Endothelial cell of umbilical vein (primary cell): Measurements from ENCODE around the gene COBLL1.

ENCODE experiments used
- GATA2 ChIP-seq: IDR thresholded peaks from 2 replicates; pipeline ENCODE4 v1.7.0; 2011; ENCODE audit warnings: low read depth, mild to moderate bottlenecking, moderate library complexity, mixed read lengths, low read length; ENCODE audit not compliant: insufficient read length, insufficient read depth
- POLR2A ChIP-seq: IDR thresholded peaks from 2 replicates; pipeline ENCODE4 v1.6.1; 2012; ENCODE audit warnings: low read depth, mild to moderate bottlenecking, control low read depth, low read length
- TF ChIP-seq, protein P1 (sequence below), 2 donors: IDR thresholded peaks; 1 replicate in 1 of 2; 2 replicates in 1 of 2; pipeline ENCODE4 v1.5.1; 2011; ENCODE audit warnings: low read length in 2 of 2, mild to moderate bottlenecking in 2 of 2, moderate library complexity in 2 of 2, control low read depth in 1 of 2, inconsistent platforms in 1 of 2, low read depth in 1 of 2; ENCODE audit not compliant: insufficient read depth in 1 of 2; ENCODE audit errors: extremely low read depth in 1 of 2

DNA sequence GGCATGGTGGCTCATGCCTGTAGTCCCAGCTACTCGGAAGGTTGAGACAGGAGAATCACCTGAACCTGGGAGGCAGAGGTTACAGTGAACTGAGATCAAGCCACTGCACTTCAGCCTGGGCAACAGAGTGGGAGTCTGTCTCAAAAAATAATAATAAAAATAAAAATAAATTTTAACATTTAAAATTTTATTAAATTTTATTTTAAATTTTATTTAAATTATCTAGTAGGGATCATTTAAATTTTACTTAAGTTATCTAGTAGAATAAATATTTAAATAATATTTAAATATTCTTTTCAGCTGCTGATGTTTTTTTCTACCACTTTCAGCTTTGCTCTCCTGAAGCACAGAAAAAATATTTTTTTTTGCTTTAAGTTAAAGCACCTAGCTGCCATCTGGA, 10.4 kb downstream of the COBLL1 start:
- TF ChIP-seq GATA2: no peak
- TF ChIP-seq POLR2A: no peak
- TF ChIP-seq, protein P1, sequence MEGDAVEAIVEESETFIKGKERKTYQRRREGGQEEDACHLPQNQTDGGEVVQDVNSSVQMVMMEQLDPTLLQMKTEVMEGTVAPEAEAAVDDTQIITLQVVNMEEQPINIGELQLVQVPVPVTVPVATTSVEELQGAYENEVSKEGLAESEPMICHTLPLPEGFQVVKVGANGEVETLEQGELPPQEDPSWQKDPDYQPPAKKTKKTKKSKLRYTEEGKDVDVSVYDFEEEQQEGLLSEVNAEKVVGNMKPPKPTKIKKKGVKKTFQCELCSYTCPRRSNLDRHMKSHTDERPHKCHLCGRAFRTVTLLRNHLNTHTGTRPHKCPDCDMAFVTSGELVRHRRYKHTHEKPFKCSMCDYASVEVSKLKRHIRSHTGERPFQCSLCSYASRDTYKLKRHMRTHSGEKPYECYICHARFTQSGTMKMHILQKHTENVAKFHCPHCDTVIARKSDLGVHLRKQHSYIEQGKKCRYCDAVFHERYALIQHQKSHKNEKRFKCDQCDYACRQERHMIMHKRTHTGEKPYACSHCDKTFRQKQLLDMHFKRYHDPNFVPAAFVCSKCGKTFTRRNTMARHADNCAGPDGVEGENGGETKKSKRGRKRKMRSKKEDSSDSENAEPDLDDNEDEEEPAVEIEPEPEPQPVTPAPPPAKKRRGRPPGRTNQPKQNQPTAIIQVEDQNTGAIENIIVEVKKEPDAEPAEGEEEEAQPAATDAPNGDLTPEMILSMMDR (IDR thresholded peaks at IDR 0.05; ENCODE audit: extremely low read depth in 1 of 2, insufficient read depth in 1 of 2, low read depth in 1 of 2, low read length in 2 of 2): no peak
